RWPE2 (cell line): ENCODE measurements around the gene COP1.

Experiments used
- ATAC-seq: fragments of 200-7000 bp; cut with Tn5 transposase; 3 replicates; pipeline ENCODE4 v1.9.1; 2021; ENCODE audit warnings: low read depth
- DNase-seq: peaks from one replicate; pipeline ENCODE4 v3.0.0-alpha.2; 2020; ENCODE audit warnings: low spot score
- H3K27ac ChIP-seq: fragments of 450-650 bp; 2 replicates; pipeline ENCODE4 v1.5.1; 2017; ENCODE audit warnings: mild to moderate bottlenecking; ENCODE audit not compliant: poor library complexity, severe bottlenecking
- H3K27me3 ChIP-seq: fragments of 250-450 bp; sonication (Bioruptor Pico); 2 replicates; pipeline ENCODE4 v1.5.1; 2021; ENCODE audit warnings: mild to moderate bottlenecking, moderate library complexity; ENCODE audit not compliant: insufficient read depth, poor library complexity, severe bottlenecking
- H3K36me3 ChIP-seq: fragments of 250-450 bp; sonication (Bioruptor Pico); 2 replicates; pipeline ENCODE4 v1.5.1; 2020; ENCODE audit warnings: low read depth, mild to moderate bottlenecking, moderate library complexity
- H3K4me1 ChIP-seq: fragments of 250-450 bp; sonication (Bioruptor Pico); 2 replicates; pipeline ENCODE4 v1.5.1; 2021; ENCODE audit warnings: mild to moderate bottlenecking, moderate library complexity; ENCODE audit not compliant: insufficient read depth, poor library complexity, severe bottlenecking
- H3K4me3 ChIP-seq: fragments of 250-450 bp; sonication (Bioruptor Pico); 2 replicates; pipeline ENCODE4 v1.5.1; 2021; ENCODE audit warnings: mild to moderate bottlenecking, moderate library complexity; ENCODE audit not compliant: severe bottlenecking
- H3K9me3 ChIP-seq: fragments of 250-450 bp; sonication (Bioruptor Pico); 2 replicates; pipeline ENCODE4 v1.5.1; 2021; ENCODE audit warnings: mild to moderate bottlenecking, moderate library complexity; ENCODE audit not compliant: severe bottlenecking
- CTCF ChIP-seq: fragments of 450-650 bp; IDR thresholded peaks from one replicate; pipeline ENCODE4 v1.5.1; 2017; ENCODE audit warnings: mild to moderate bottlenecking, moderate library complexity; ENCODE audit not compliant: poor library complexity, severe bottlenecking

The COP1 gene

GRCh38 chr1:176149939-176150807, 56.9 kb downstream of the COP1 start:
- no peak for TF ChIP-seq CTCF
- H3K27ac ChIP-seq, result no peak overlapping the region
- no peak overlapping the region for H3K4me3 ChIP-seq
- peaks cover 2% of the 10 kb centered on the region for H3K9me3 ChIP-seq
- no peak for DNase-seq
- ATAC-seq, result no peak
- peaks cover 28% of the 10 kb centered on the region for H3K36me3 ChIP-seq
- no peaks in the 10 kb centered on the region for H3K27me3 ChIP-seq
- no peaks in the 10 kb centered on the region for H3K4me1 ChIP-seq

GRCh38 chr1:176144526-176144925, 62.6 kb downstream of the COP1 start:
- H3K36me3 ChIP-seq, result peaks cover 42% of the 10 kb centered on the region
- no peak overlapping the region for H3K27ac ChIP-seq

GRCh38 chr1:176142973-176143372, 64.1 kb downstream of the COP1 start:
- Histone ChIP-seq H3K9me3 (peaks cover 4% of the 10 kb centered on the region), H3K4me3 (no peak overlapping the region), H3K27me3 (no peaks in the 10 kb centered on the region), H3K4me1 (peaks cover 10% of the 10 kb centered on the region), H3K27ac (no peak overlapping the region), H3K36me3 (peaks cover 32% of the 10 kb centered on the region)
- no peak for TF ChIP-seq CTCF
- no peak for DNase-seq
- no peak for ATAC-seq

More at GRCh38 chr1:176144526-176144925, 62.6 kb downstream of the COP1 start:
- peaks cover 10% of the 10 kb centered on the region for H3K4me1 ChIP-seq
- no peaks in the 10 kb centered on the region for H3K27me3 ChIP-seq
- ATAC-seq (no peak), DNase-seq (no peak)
- TF ChIP-seq CTCF, result no peak
- H3K4me3 ChIP-seq, result no peak overlapping the region
- peaks cover 4% of the 10 kb centered on the region for H3K9me3 ChIP-seq

- DNase-seq (no peak), ATAC-seq (no peak)
- H3K36me3 ChIP-seq, result peaks cover 24% of the 10 kb centered on the region
Observed at GRCh38 chr1:176141449-176141848, 65.6 kb downstream of the COP1 start.

More at GRCh38 chr1:176141449-176141848, 65.6 kb downstream of the COP1 start:
- Histone ChIP-seq H3K27ac (no peak overlapping the region), H3K27me3 (no peaks in the 10 kb centered on the region), H3K4me1 (peaks cover 10% of the 10 kb centered on the region), H3K9me3 (peaks cover 3% of the 10 kb centered on the region), H3K4me3 (no peak overlapping the region)
- no peak for TF ChIP-seq CTCF
